ENCODE data around the gene FGF14.
A peak's percentile ranks its signal among the peaks of the same experiment; 100 is the strongest.

The FGF14 gene

GRCh38 chr13:101967781-101968180, 434.1 kb downstream of the FGF14 start:
- CTCF ChIA-PET = interaction anchor here (0.9 kb wide), 1 partner anchor 13 kb away, joined by 4 read pairs; no protein-coding TSS in a partner anchor
- POLR2A ChIA-PET = no interaction called here
- no peak for DNase-seq
- Histone ChIP-seq H3K27me3 (replicated peaks in 2 of 5; ENCODE audit: control insufficient read depth in 4 of 5, insufficient read depth in 5 of 5, low read length in 4 of 5) (no peaks in the 10 kb centered on the region), H3K4me3 (ENCODE audit: control insufficient read depth in 1 of 7, extremely low read depth in 1 of 7, insufficient read depth in 4 of 7, low read depth in 2 of 7, low read length in 6 of 7) (no peak overlapping the region), H3K9me3 (ENCODE audit: control extremely low read depth in 1 of 5, control insufficient read depth in 4 of 5, insufficient read depth in 2 of 5, low read depth in 1 of 5, low read length in 4 of 5) (no peaks in the 10 kb centered on the region), H3K4me1 (ENCODE audit: control extremely low read depth in 1 of 4, control insufficient read depth in 4 of 4, insufficient read depth in 4 of 4, low read length in 3 of 4) (no peaks in the 10 kb centered on the region), H3K27ac (ENCODE audit: insufficient read depth in 1 of 2, low read depth in 1 of 2, low read length in 2 of 2, poor library complexity in 1 of 2, severe bottlenecking in 2 of 2) (no peak overlapping the region), H3K36me3 (ENCODE audit: control insufficient read depth in 4 of 4, insufficient read depth in 4 of 4, low read length in 3 of 4) (no peaks in the 10 kb centered on the region)

GRCh38 chr13:101967216-101967615, 434.6 kb downstream of the FGF14 start:
- ChIA-PET POLR2A (no interaction called here), CTCF (no interaction called here)
- Histone ChIP-seq H3K4me3 (ENCODE audit: control insufficient read depth in 1 of 7, extremely low read depth in 1 of 7, insufficient read depth in 4 of 7, low read depth in 2 of 7, low read length in 6 of 7) (no peak overlapping the region), H3K27ac (ENCODE audit: insufficient read depth in 1 of 2, low read depth in 1 of 2, low read length in 2 of 2, poor library complexity in 1 of 2, severe bottlenecking in 2 of 2) (no peak overlapping the region), H3K4me1 (ENCODE audit: control extremely low read depth in 1 of 4, control insufficient read depth in 4 of 4, insufficient read depth in 4 of 4, low read length in 3 of 4) (no peaks in the 10 kb centered on the region), H3K27me3 (replicated peaks in 2 of 5; ENCODE audit: control insufficient read depth in 4 of 5, insufficient read depth in 5 of 5, low read length in 4 of 5) (no peaks in the 10 kb centered on the region), H3K9me3 (ENCODE audit: control extremely low read depth in 1 of 5, control insufficient read depth in 4 of 5, insufficient read depth in 2 of 5, low read depth in 1 of 5, low read length in 4 of 5) (no peaks in the 10 kb centered on the region), H3K36me3 (ENCODE audit: control insufficient read depth in 4 of 4, insufficient read depth in 4 of 4, low read length in 3 of 4) (no peaks in the 10 kb centered on the region)
- DNase-seq = no peak

GRCh38 chr13:101965096-101965495, 436.8 kb downstream of the FGF14 start:
- Histone ChIP-seq H3K9me3 (ENCODE audit: control extremely low read depth in 1 of 5, control insufficient read depth in 4 of 5, insufficient read depth in 2 of 5, low read depth in 1 of 5, low read length in 4 of 5) (peaks cover 0 to 2% (median 0%) of the 10 kb centered on the region in 5 experiments), H3K27me3 (replicated peaks in 2 of 5; ENCODE audit: control insufficient read depth in 4 of 5, insufficient read depth in 5 of 5, low read length in 4 of 5) (no peaks in the 10 kb centered on the region), H3K4me3 (ENCODE audit: control insufficient read depth in 1 of 7, extremely low read depth in 1 of 7, insufficient read depth in 4 of 7, low read depth in 2 of 7, low read length in 6 of 7) (no peak overlapping the region), H3K27ac (ENCODE audit: insufficient read depth in 1 of 2, low read depth in 1 of 2, low read length in 2 of 2, poor library complexity in 1 of 2, severe bottlenecking in 2 of 2) (no peak overlapping the region), H3K36me3 (ENCODE audit: control insufficient read depth in 4 of 4, insufficient read depth in 4 of 4, low read length in 3 of 4) (no peaks in the 10 kb centered on the region), H3K4me1 (ENCODE audit: control extremely low read depth in 1 of 4, control insufficient read depth in 4 of 4, insufficient read depth in 4 of 4, low read length in 3 of 4) (no peaks in the 10 kb centered on the region)
- no peak for DNase-seq
- 80% methylated on average over 4 of the region's 5 CpGs for WGBS (ENCODE audit: insufficient coverage)
- CTCF ChIA-PET = no interaction called here
- POLR2A ChIA-PET = no interaction called here

- DNase-seq = no peak
- H3K4me1 ChIP-seq (ENCODE audit: control extremely low read depth in 1 of 4, control insufficient read depth in 4 of 4, insufficient read depth in 4 of 4, low read length in 3 of 4) = no peaks in the 10 kb centered on the region
- no peaks in the 10 kb centered on the region for H3K27me3 ChIP-seq (replicated peaks in 2 of 5; ENCODE audit: control insufficient read depth in 4 of 5, insufficient read depth in 5 of 5, low read length in 4 of 5)
- ChIA-PET CTCF (no interaction called here), POLR2A (no interaction called here)
- H3K9me3 ChIP-seq (ENCODE audit: control extremely low read depth in 1 of 5, control insufficient read depth in 4 of 5, insufficient read depth in 2 of 5, low read depth in 1 of 5, low read length in 4 of 5) = peaks cover 0 to 2% (median 0%) of the 10 kb centered on the region in 5 experiments
- WGBS (ENCODE audit: insufficient coverage) = 89% methylated on average over 3 of the region's 5 CpGs
- H3K36me3 ChIP-seq (ENCODE audit: control insufficient read depth in 4 of 4, insufficient read depth in 4 of 4, low read length in 3 of 4) = no peaks in the 10 kb centered on the region
- no peak overlapping the region for H3K27ac ChIP-seq (ENCODE audit: insufficient read depth in 1 of 2, low read depth in 1 of 2, low read length in 2 of 2, poor library complexity in 1 of 2, severe bottlenecking in 2 of 2)
- H3K4me3 ChIP-seq (ENCODE audit: control insufficient read depth in 1 of 7, extremely low read depth in 1 of 7, insufficient read depth in 4 of 7, low read depth in 2 of 7, low read length in 6 of 7) = no peak overlapping the region
These were observed 442.8 kb downstream of the FGF14 start for GRCh38 chr13:101959016-101959415.

GRCh38 chr13:101955764-101956163, 446.1 kb downstream of the FGF14 start:
- Histone ChIP-seq H3K4me3 (ENCODE audit: control insufficient read depth in 1 of 7, extremely low read depth in 1 of 7, insufficient read depth in 4 of 7, low read depth in 2 of 7, low read length in 6 of 7) (no peak overlapping the region), H3K27me3 (replicated peaks in 2 of 5; ENCODE audit: control insufficient read depth in 4 of 5, insufficient read depth in 5 of 5, low read length in 4 of 5) (no peaks in the 10 kb centered on the region), H3K9me3 (ENCODE audit: control extremely low read depth in 1 of 5, control insufficient read depth in 4 of 5, insufficient read depth in 2 of 5, low read depth in 1 of 5, low read length in 4 of 5) (no peaks in the 10 kb centered on the region), H3K27ac (ENCODE audit: insufficient read depth in 1 of 2, low read depth in 1 of 2, low read length in 2 of 2, poor library complexity in 1 of 2, severe bottlenecking in 2 of 2) (no peak overlapping the region), H3K4me1 (ENCODE audit: control extremely low read depth in 1 of 4, control insufficient read depth in 4 of 4, insufficient read depth in 4 of 4, low read length in 3 of 4) (no peaks in the 10 kb centered on the region), H3K36me3 (ENCODE audit: control insufficient read depth in 4 of 4, insufficient read depth in 4 of 4, low read length in 3 of 4) (no peaks in the 10 kb centered on the region)
- ChIA-PET POLR2A (no interaction called here), CTCF (interaction anchor here (1.2 kb wide), 1 partner anchor 13 kb away, joined by 4 read pairs; no protein-coding TSS in a partner anchor)
- DNase-seq = peak in 1 of 3 donors; percentile 2
- WGBS (ENCODE audit: insufficient coverage) = 100% methylated on average over 1 of the region's 3 CpGs

GRCh38 chr13:101951114-101951513, 450.7 kb downstream of the FGF14 start:
- no peaks in the 10 kb centered on the region for H3K9me3 ChIP-seq (ENCODE audit: control extremely low read depth in 1 of 5, control insufficient read depth in 4 of 5, insufficient read depth in 2 of 5, low read depth in 1 of 5, low read length in 4 of 5)
- no peaks in the 10 kb centered on the region for H3K4me1 ChIP-seq (ENCODE audit: control extremely low read depth in 1 of 4, control insufficient read depth in 4 of 4, insufficient read depth in 4 of 4, low read length in 3 of 4)
- no peak overlapping the region for H3K27ac ChIP-seq (ENCODE audit: insufficient read depth in 1 of 2, low read depth in 1 of 2, low read length in 2 of 2, poor library complexity in 1 of 2, severe bottlenecking in 2 of 2)
- ChIA-PET CTCF (interaction anchor here (0.8 kb wide), 1 partner anchor 9 kb away, joined by 3 read pairs; no protein-coding TSS in a partner anchor), POLR2A (no interaction called here)
- H3K27me3 ChIP-seq (replicated peaks in 2 of 5; ENCODE audit: control insufficient read depth in 4 of 5, insufficient read depth in 5 of 5, low read length in 4 of 5) = no peaks in the 10 kb centered on the region
- H3K4me3 ChIP-seq (ENCODE audit: control insufficient read depth in 1 of 7, extremely low read depth in 1 of 7, insufficient read depth in 4 of 7, low read depth in 2 of 7, low read length in 6 of 7) = no peak overlapping the region
- no peaks in the 10 kb centered on the region for H3K36me3 ChIP-seq (ENCODE audit: control insufficient read depth in 4 of 4, insufficient read depth in 4 of 4, low read length in 3 of 4)
- DNase-seq = no peak
- 100% methylated on average over 2 of the region's 2 CpGs for WGBS (ENCODE audit: insufficient coverage)

GRCh38 chr13:101949681-101950080, 452.2 kb downstream of the FGF14 start:
- ChIA-PET POLR2A (no interaction called here), CTCF (no interaction called here)
- H3K4me1 ChIP-seq (ENCODE audit: control extremely low read depth in 1 of 4, control insufficient read depth in 4 of 4, insufficient read depth in 4 of 4, low read length in 3 of 4) = no peaks in the 10 kb centered on the region
- no peak overlapping the region for H3K27ac ChIP-seq (ENCODE audit: insufficient read depth in 1 of 2, low read depth in 1 of 2, low read length in 2 of 2, poor library complexity in 1 of 2, severe bottlenecking in 2 of 2)
- no peaks in the 10 kb centered on the region for H3K27me3 ChIP-seq (replicated peaks in 2 of 5; ENCODE audit: control insufficient read depth in 4 of 5, insufficient read depth in 5 of 5, low read length in 4 of 5)
- H3K4me3 ChIP-seq (ENCODE audit: control insufficient read depth in 1 of 7, extremely low read depth in 1 of 7, insufficient read depth in 4 of 7, low read depth in 2 of 7, low read length in 6 of 7) = no peak overlapping the region
- no peaks in the 10 kb centered on the region for H3K36me3 ChIP-seq (ENCODE audit: control insufficient read depth in 4 of 4, insufficient read depth in 4 of 4, low read length in 3 of 4)
- H3K9me3 ChIP-seq (ENCODE audit: control extremely low read depth in 1 of 5, control insufficient read depth in 4 of 5, insufficient read depth in 2 of 5, low read depth in 1 of 5, low read length in 4 of 5) = no peaks in the 10 kb centered on the region
- peak in 2 of 3 donors; percentile 15 to 19 for DNase-seq
